BLaER1 treated with 17β-estradiol and CSF1 and Interleukin-3, amounts not matched to agents 10 nM and 100 nM (cell line): ENCODE data around the gene SUGT1.

ENCODE experiments used
- H3K27ac ChIP-seq, 11 experiments: shearing (Covaris generic); formaldehyde crosslinking; 2 replicates each; pipeline ENCODE4 v1.8.1; 2022
- H3K27me3 ChIP-seq, 11 experiments: shearing (Covaris generic); formaldehyde crosslinking; 2 replicates each; pipeline ENCODE4 v1.8.1; 2022
- H3K36me3 ChIP-seq, 11 experiments: shearing (Covaris generic); formaldehyde crosslinking; 2 replicates each; pipeline ENCODE4 v1.8.1; 2022
- H3K4me1 ChIP-seq, 10 experiments: shearing (Covaris generic); formaldehyde crosslinking; 2 replicates each; pipeline ENCODE4 v1.8.1; 2022
- H3K4me2 ChIP-seq, 11 experiments: shearing (Covaris generic); formaldehyde crosslinking; 2 replicates each; pipeline ENCODE4 v1.8.1; 2022
- H3K4me3 ChIP-seq, 10 experiments: shearing (Covaris generic); formaldehyde crosslinking; 2 replicates each; pipeline ENCODE4 v1.8.1; 2022
- H3K9ac ChIP-seq, 11 experiments: shearing (Covaris generic); formaldehyde crosslinking; 2 replicates each; pipeline ENCODE4 v1.8.1; 2022
- H3K9me3 ChIP-seq, 11 experiments: shearing (Covaris generic); formaldehyde crosslinking; replicated peaks in 1 of 11; 2 replicates each; pipeline ENCODE4 v1.8.1; 2022
- H4K20me1 ChIP-seq, 11 experiments: shearing (Covaris generic); formaldehyde crosslinking; 2 replicates each; pipeline ENCODE4 v1.8.1; 2022
- Cebpa-rat ChIP-seq, 11 experiments: shearing (Covaris generic); IDR thresholded peaks; 2 replicates each; pipeline ENCODE4 v1.8.1; 2022

Gene SUGT1

GRCh38 chr13:52737965-52738364, 85.3 kb downstream of the SUGT1 start:
- TF ChIP-seq Cebpa-rat (IDR thresholded peaks at IDR 0.05) = no peak
- H4K20me1 ChIP-seq = no peaks in the 10 kb centered on the region
- H3K4me2 ChIP-seq = no peak overlapping the region
- H3K4me3 ChIP-seq = no peak overlapping the region
- peaks cover 38 to 47% (median 42%) of the 10 kb centered on the region in 11 experiments for H3K27me3 ChIP-seq
- H3K27ac ChIP-seq = no peak overlapping the region
- H3K4me1 ChIP-seq = peaks cover 0 to 8% (median 2%) of the 10 kb centered on the region in 10 experiments; a peak in 6 of 20 replicates
- H3K9ac ChIP-seq = no peak overlapping the region
- H3K36me3 ChIP-seq = peaks cover 0 to 4% (median 0%) of the 10 kb centered on the region in 11 experiments; a peak in 2 of 22 replicates
- peaks cover 14 to 21% (median 17%) of the 10 kb centered on the region in 11 experiments for H3K9me3 ChIP-seq

GRCh38 chr13:52738719-52739467, 86.3 kb downstream of the SUGT1 start:
- Histone ChIP-seq H3K9ac (peak overlapping the region in 5 of 11 experiments; percentile 10 to 54 (median 27); a peak in 3 of 22 replicates), H3K9me3 (peaks cover 14 to 21% (median 17%) of the 10 kb centered on the region in 11 experiments), H4K20me1 (no peaks in the 10 kb centered on the region), H3K27me3 (peaks cover 38 to 47% (median 42%) of the 10 kb centered on the region in 11 experiments), H3K4me1 (peaks cover 0 to 8% (median 2%) of the 10 kb centered on the region in 10 experiments; a peak in 6 of 20 replicates), H3K4me3 (peak overlapping the region; percentile 42 to 65 (median 48)), H3K27ac (no peak overlapping the region), H3K36me3 (peaks cover 0 to 4% (median 0%) of the 10 kb centered on the region in 11 experiments; a peak in 2 of 22 replicates), H3K4me2 (peak overlapping the region; percentile 39 to 80 (median 64))
- TF ChIP-seq Cebpa-rat (IDR thresholded peaks at IDR 0.05) = no peak

- Histone ChIP-seq H3K27me3 (peaks cover 38 to 47% (median 42%) of the 10 kb centered on the region in 11 experiments), H3K9me3 (peaks cover 14 to 21% (median 17%) of the 10 kb centered on the region in 11 experiments), H3K4me3 (peak within 1 kb of the TSS; percentile 42 to 65 (median 48)), H4K20me1 (no peaks in the 10 kb centered on the region), H3K36me3 (peaks cover 0 to 4% (median 0%) of the 10 kb centered on the region in 11 experiments; a peak in 2 of 22 replicates), H3K4me2 (peak within 1 kb of the TSS; percentile 39 to 80 (median 64)), H3K27ac (no peak within 1 kb of the TSS), H3K4me1 (peaks cover 0 to 8% (median 2%) of the 10 kb centered on the region in 10 experiments; a peak in 6 of 20 replicates), H3K9ac (peak within 1 kb of the TSS in 5 of 11 experiments; percentile 10 to 54 (median 27); a peak in 3 of 22 replicates)
- no peak for TF ChIP-seq Cebpa-rat (IDR thresholded peaks at IDR 0.05)
These were observed 86.9 kb downstream of the SUGT1 start, which contains the start of gene CNMD for GRCh38 chr13:52739468-52740071. CNMD (minus strand) TSS chr13:52739820; CDS start chr13:52739701, 119 bp downstream.

- Histone ChIP-seq H3K9me3 (peaks cover 12 to 17% (median 16%) of the 10 kb centered on the region in 11 experiments), H3K4me2 (no peak overlapping the region), H3K4me3 (no peak overlapping the region), H3K27me3 (peaks cover 25 to 31% (median 28%) of the 10 kb centered on the region in 11 experiments), H3K4me1 (peaks cover 0 to 7% (median 2%) of the 10 kb centered on the region in 10 experiments; a peak in 6 of 20 replicates), H3K9ac (no peak overlapping the region), H3K36me3 (peaks cover 0 to 4% (median 0%) of the 10 kb centered on the region in 11 experiments; a peak in 2 of 22 replicates), H3K27ac (no peak overlapping the region), H4K20me1 (no peaks in the 10 kb centered on the region)
- no peak for TF ChIP-seq Cebpa-rat (IDR thresholded peaks at IDR 0.05)
These were observed 90.9 kb downstream of the SUGT1 start for GRCh38 chr13:52743569-52743968.

- Histone ChIP-seq H3K27me3 (peaks cover 21 to 26% (median 24%) of the 10 kb centered on the region in 11 experiments), H4K20me1 (no peaks in the 10 kb centered on the region), H3K4me3 (no peak overlapping the region), H3K36me3 (peaks cover 0 to 3% (median 0%) of the 10 kb centered on the region in 11 experiments; a peak in 2 of 22 replicates), H3K4me1 (peaks cover 0 to 4% (median under 1%) of the 10 kb centered on the region in 10 experiments; a peak in 6 of 20 replicates), H3K9ac (no peak overlapping the region), H3K4me2 (no peak overlapping the region), H3K9me3 (peaks cover 8 to 12% (median 11%) of the 10 kb centered on the region in 11 experiments), H3K27ac (no peak overlapping the region)
- no peak for TF ChIP-seq Cebpa-rat (IDR thresholded peaks at IDR 0.05)
These were observed 91.4 kb downstream of the SUGT1 start for GRCh38 chr13:52743988-52744387.

GRCh38 chr13:52744842-52745375, 92.3 kb downstream of the SUGT1 start:
- TF ChIP-seq Cebpa-rat (IDR thresholded peaks at IDR 0.05) = no peak
- Histone ChIP-seq H3K27ac (no peak overlapping the region), H3K27me3 (peaks cover 12 to 17% (median 15%) of the 10 kb centered on the region in 11 experiments), H3K9me3 (peaks cover 0 to 3% (median 2%) of the 10 kb centered on the region in 11 experiments; a peak in 12 of 22 replicates), H3K4me2 (no peak overlapping the region), H3K36me3 (no peaks in the 10 kb centered on the region), H4K20me1 (no peaks in the 10 kb centered on the region), H3K9ac (no peak overlapping the region), H3K4me1 (no peaks in the 10 kb centered on the region), H3K4me3 (no peak overlapping the region)

GRCh38 chr13:52746141-52746540, 93.5 kb downstream of the SUGT1 start:
- Histone ChIP-seq H4K20me1 (no peaks in the 10 kb centered on the region), H3K9me3 (no peaks in the 10 kb centered on the region), H3K9ac (no peak overlapping the region), H3K4me1 (no peaks in the 10 kb centered on the region), H3K27ac (no peak overlapping the region), H3K4me2 (no peak overlapping the region), H3K36me3 (no peaks in the 10 kb centered on the region), H3K27me3 (peaks cover 0 to 5% (median 3%) of the 10 kb centered on the region in 11 experiments; a peak in 18 of 22 replicates), H3K4me3 (no peak overlapping the region)
- TF ChIP-seq Cebpa-rat (IDR thresholded peaks at IDR 0.05) = no peak

GRCh38 chr13:52749419-52749818, 96.8 kb downstream of the SUGT1 start:
- Histone ChIP-seq H3K9me3 (no peaks in the 10 kb centered on the region), H3K27ac (no peak overlapping the region), H3K4me1 (no peaks in the 10 kb centered on the region), H3K27me3 (no peaks in the 10 kb centered on the region), H3K4me3 (no peak overlapping the region), H3K9ac (no peak overlapping the region), H3K4me2 (no peak overlapping the region), H3K36me3 (no peaks in the 10 kb centered on the region), H4K20me1 (no peaks in the 10 kb centered on the region)
- TF ChIP-seq Cebpa-rat (IDR thresholded peaks at IDR 0.05) = no peak
